SJSA1 (cell line): ENCODE results near the gene BCO2. TPM values are rescaled to one million over a fixed set of nuclear protein-coding genes. Genes with fewer than 3 reads are reported as not detected.

Source experiments
- DNase-seq, 2 experiments: peaks; one replicate each; pipeline ENCODE4 v3.0.0-alpha.2; 2015 to 2020; ENCODE audit warnings: low spot score in 2 of 2, low read depth in 1 of 2
- H3K27ac ChIP-seq: fragments of 250-450 bp; sonication (Bioruptor Pico); 2 replicates; pipeline ENCODE4 v1.5.1; 2020; ENCODE audit warnings: mild to moderate bottlenecking, moderate library complexity
- H3K27me3 ChIP-seq: fragments of 250-450 bp; sonication (Bioruptor Pico); replicated peaks from 2 replicates; pipeline ENCODE4 v1.5.1; 2020; ENCODE audit warnings: mild to moderate bottlenecking, moderate library complexity
- H3K36me3 ChIP-seq: fragments of 250-450 bp; sonication (Bioruptor Pico); 2 replicates; pipeline ENCODE4 v1.5.1; 2020; ENCODE audit warnings: mild to moderate bottlenecking
- H3K4me1 ChIP-seq: fragments of 250-450 bp; sonication (Bioruptor Pico); replicated peaks from 2 replicates; pipeline ENCODE4 v1.6.1; 2021; ENCODE audit warnings: mild to moderate bottlenecking
- H3K4me3 ChIP-seq: fragments of 250-450 bp; sonication (Bioruptor Pico); 2 replicates; pipeline ENCODE4 v1.5.1; 2020; ENCODE audit warnings: mild to moderate bottlenecking
- H3K9me3 ChIP-seq: fragments of 250-450 bp; sonication (Bioruptor Pico); replicated peaks from 2 replicates; pipeline ENCODE4 v1.5.1; 2020; ENCODE audit warnings: mild to moderate bottlenecking
- total RNA-seq: library from RNA; depleted of rRNA; stranded (reverse); fragments of >200 nt; shearing (Covaris generic); gene quantifications from 2 replicates; pipeline ENCODE4 v1.2.3, GENCODE V29; 2014

BCO2 gene
- total RNA-seq, 1 experiment from 2014 or later, result 0.42 TPM

GRCh38 chr11:112215621-112216020 lies 40.3 kb downstream of the BCO2 start:
- Histone ChIP-seq H3K4me1 (peaks cover 11% of the 10 kb centered on the region), H3K9me3 (no peaks in the 10 kb centered on the region), H3K36me3 (no peaks in the 10 kb centered on the region), H3K27ac (no peak overlapping the region), H3K27me3 (no peaks in the 10 kb centered on the region), H3K4me3 (no peak overlapping the region)
- DNase-seq, result no peak

- Histone ChIP-seq H3K27ac (no peak overlapping the region), H3K36me3 (no peaks in the 10 kb centered on the region), H3K27me3 (no peaks in the 10 kb centered on the region), H3K4me1 (peaks cover 14% of the 10 kb centered on the region), H3K9me3 (no peaks in the 10 kb centered on the region), H3K4me3 (no peak overlapping the region)
- DNase-seq, result peak in 1 of 2 experiments; percentile 26
Observed at GRCh38 chr11:112216561-112217105, 41.3 kb downstream of the BCO2 start.

GRCh38 chr11:112219476-112220232 lies 44.3 kb downstream of the BCO2 start:
- H3K27ac ChIP-seq, result no peak overlapping the region
- H3K4me1 ChIP-seq, result peaks cover 14% of the 10 kb centered on the region
- no peaks in the 10 kb centered on the region for H3K36me3 ChIP-seq
- no peaks in the 10 kb centered on the region for H3K9me3 ChIP-seq
- no peak overlapping the region for H3K4me3 ChIP-seq
- no peaks in the 10 kb centered on the region for H3K27me3 ChIP-seq
- DNase-seq, result peak in 1 of 2 experiments; percentile 33

GRCh38 chr11:112221274-112221835 lies 46.0 kb downstream of the BCO2 start:
- DNase-seq, result no peak
- no peaks in the 10 kb centered on the region for H3K27me3 ChIP-seq
- H3K36me3 ChIP-seq, result peaks cover 2% of the 10 kb centered on the region
- no peak overlapping the region for H3K4me3 ChIP-seq
- no peak overlapping the region for H3K27ac ChIP-seq
- no peaks in the 10 kb centered on the region for H3K9me3 ChIP-seq
- H3K4me1 ChIP-seq, result peaks cover 11% of the 10 kb centered on the region

GRCh38 chr11:112222303-112222702 lies 47.0 kb downstream of the BCO2 start:
- no peaks in the 10 kb centered on the region for H3K9me3 ChIP-seq
- H3K4me3 ChIP-seq, result no peak overlapping the region
- DNase-seq, result no peak
- H3K27me3 ChIP-seq, result no peaks in the 10 kb centered on the region
- H3K36me3 ChIP-seq, result peaks cover 5% of the 10 kb centered on the region
- H3K4me1 ChIP-seq, result peaks cover 8% of the 10 kb centered on the region
- H3K27ac ChIP-seq, result no peak overlapping the region

GRCh38 chr11:112223121-112223520 lies 47.8 kb downstream of the BCO2 start:
- Histone ChIP-seq H3K27ac (no peak overlapping the region), H3K27me3 (no peaks in the 10 kb centered on the region)
- DNase-seq, result no peak

GRCh38 chr11:112223754-112224532 lies 48.6 kb downstream of the BCO2 start:
- H3K36me3 ChIP-seq, result peaks cover 5% of the 10 kb centered on the region
- H3K27me3 ChIP-seq, result no peaks in the 10 kb centered on the region
- H3K4me1 ChIP-seq, result peaks cover 12% of the 10 kb centered on the region
- H3K27ac ChIP-seq, result no peak overlapping the region
- H3K4me3 ChIP-seq, result no peak overlapping the region
- DNase-seq, result no peak
- no peaks in the 10 kb centered on the region for H3K9me3 ChIP-seq

More at GRCh38 chr11:112223121-112223520, 47.8 kb downstream of the BCO2 start:
- Histone ChIP-seq H3K4me1 (peaks cover 12% of the 10 kb centered on the region), H3K4me3 (no peak overlapping the region), H3K9me3 (no peaks in the 10 kb centered on the region), H3K36me3 (peaks cover 5% of the 10 kb centered on the region)

GRCh38 chr11:112225753-112226061 lies 50.4 kb downstream of the BCO2 start:
- Histone ChIP-seq H3K27me3 (no peaks in the 10 kb centered on the region), H3K4me3 (peak overlapping the region; percentile 96), H3K9me3 (no peaks in the 10 kb centered on the region), H3K36me3 (peaks cover 12% of the 10 kb centered on the region), H3K4me1 (peaks cover 17% of the 10 kb centered on the region), H3K27ac (peak overlapping the region; percentile 91)
- no peak for DNase-seq

- H3K4me1 ChIP-seq, result peaks cover 15% of the 10 kb centered on the region
- DNase-seq, result peak; percentile 76 to 85
- peak within 1 kb of the TSS; percentile 91 for H3K27ac ChIP-seq
- H3K9me3 ChIP-seq, result no peaks in the 10 kb centered on the region
- peaks cover 15% of the 10 kb centered on the region for H3K36me3 ChIP-seq
- H3K4me3 ChIP-seq, result peak within 1 kb of the TSS; percentile 96
- no peaks in the 10 kb centered on the region for H3K27me3 ChIP-seq
Observed at GRCh38 chr11:112226062-112226830, 50.9 kb downstream of the BCO2 start, which contains the start of gene PTS. TSS of gene PTS (plus strand) at chr11:112226428. CDS start at chr11:112226444, 16 bp downstream.

- Histone ChIP-seq H3K4me1 (peaks cover 14% of the 10 kb centered on the region), H3K27me3 (no peaks in the 10 kb centered on the region), H3K4me3 (peak overlapping the region; percentile 96), H3K36me3 (peaks cover 16% of the 10 kb centered on the region), H3K27ac (peak overlapping the region; percentile 91), H3K9me3 (no peaks in the 10 kb centered on the region)
- no peak for DNase-seq
Observed at GRCh38 chr11:112226831-112227401, 51.6 kb downstream of the BCO2 start.

GRCh38 chr11:112227471-112227870 lies 52.2 kb downstream of the BCO2 start:
- no peak overlapping the region for H3K27ac ChIP-seq
- H3K27me3 ChIP-seq, result no peaks in the 10 kb centered on the region
- DNase-seq, result no peak

GRCh38 chr11:112228706-112229105 lies 53.4 kb downstream of the BCO2 start:
- Histone ChIP-seq H3K4me3 (no peak overlapping the region), H3K27ac (no peak overlapping the region), H3K27me3 (no peaks in the 10 kb centered on the region), H3K9me3 (no peaks in the 10 kb centered on the region), H3K4me1 (peaks cover 14% of the 10 kb centered on the region), H3K36me3 (peaks cover 16% of the 10 kb centered on the region)
- DNase-seq, result no peak

More at GRCh38 chr11:112227471-112227870, 52.2 kb downstream of the BCO2 start:
- Histone ChIP-seq H3K36me3 (peaks cover 16% of the 10 kb centered on the region), H3K9me3 (no peaks in the 10 kb centered on the region), H3K4me3 (no peak overlapping the region; the same call in 1 of the 2 replicates), H3K4me1 (peaks cover 14% of the 10 kb centered on the region)

- Histone ChIP-seq H3K4me1 (peaks cover 14% of the 10 kb centered on the region), H3K27me3 (no peaks in the 10 kb centered on the region), H3K4me3 (no peak overlapping the region), H3K36me3 (peaks cover 16% of the 10 kb centered on the region), H3K9me3 (no peaks in the 10 kb centered on the region), H3K27ac (no peak overlapping the region)
- no peak for DNase-seq
Observed at GRCh38 chr11:112229159-112229558, 53.8 kb downstream of the BCO2 start.
